ENCODE measurements around the gene RAB20.

GRCh38 chr13:110524541-110525257 is 36.8 kb downstream of the RAB20 start:
- TF ChIP-seq CTCF (IDR thresholded peaks at IDR 0.05) (no peak), POLR2A (IDR thresholded peaks at IDR 0.05) (no peak)
